Stimulated activated CD4-positive, alpha-beta T cell treated with anti-CD3 and anti-CD28 coated beads, Interleukin-15, amount 100 ng/mL, for 48 hours (primary cell): ENCODE data around the gene AP5M1.
A peak's percentile ranks its signal among the peaks of the same experiment; 100 is the strongest.
"Not testable (repeated sequence)": the region's sequence is repeated elsewhere in the genome, so short reads cannot be mapped to it uniquely, and the experiment has no call there.

Experiments used
- DNase-seq, 2 donors: peaks; one replicate each; pipeline ENCODE4 v3.0.0-alpha.2; 2020; ENCODE audit warnings: low read depth in 2 of 2

The AP5M1 gene

GRCh38 chr14:57290751-57291150 is 22.0 kb downstream of the AP5M1 start:
- no peak for DNase-seq

GRCh38 chr14:57291692-57292647 is 23.2 kb downstream of the AP5M1 start:
- no peak for DNase-seq

GRCh38 chr14:57293866-57294837 is 25.4 kb downstream of the AP5M1 start:
- no peak for DNase-seq

- no peak for DNase-seq
Measured at GRCh38 chr14:57295239-57295638, 26.5 kb downstream of the AP5M1 start.

GRCh38 chr14:57297852-57298251 is 29.1 kb downstream of the AP5M1 start:
- DNase-seq = no peak

- DNase-seq = no peak
Measured at GRCh38 chr14:57299511-57299910, 30.7 kb downstream of the AP5M1 start.

- no peak for DNase-seq
Measured at GRCh38 chr14:57302883-57303282, 34.1 kb downstream of the AP5M1 start.

GRCh38 chr14:57314396-57315089 is 45.8 kb downstream of the AP5M1 start:
- DNase-seq = no peak

- DNase-seq = peak; percentile 47 to 59
Measured at GRCh38 chr14:57317248-57317833, 48.6 kb downstream of the AP5M1 start.

- DNase-seq = no peak
Measured at GRCh38 chr14:57319636-57320192, 50.9 kb downstream of the AP5M1 start.

GRCh38 chr14:57323721-57324120 is 55.0 kb downstream of the AP5M1 start:
- DNase-seq = no peak

- no peak for DNase-seq
Measured at GRCh38 chr14:57326253-57326652, 57.5 kb downstream of the AP5M1 start.

- DNase-seq = no peak
Measured at GRCh38 chr14:57329833-57330232, 61.1 kb downstream of the AP5M1 start.

- DNase-seq = not testable (repeated sequence)
Measured at GRCh38 chr14:57332475-57332874, 63.7 kb downstream of the AP5M1 start.

- DNase-seq = not testable (repeated sequence)
Measured at GRCh38 chr14:57333726-57334125, 65.0 kb downstream of the AP5M1 start.

- not testable (repeated sequence) for DNase-seq
Measured at GRCh38 chr14:57343545-57344297, 75.0 kb downstream of the AP5M1 start.

- DNase-seq = no peak
Measured at GRCh38 chr14:57345106-57345505, 76.3 kb downstream of the AP5M1 start.

GRCh38 chr14:57346741-57347140 is 78.0 kb downstream of the AP5M1 start:
- DNase-seq = no peak
